ENCODE data around the gene GTPBP1. TPM values are rescaled to one million over a fixed set of nuclear protein-coding genes. Genes with fewer than 3 reads are reported as not detected.

Gene GTPBP1
- polyA plus RNA-seq, 1 of the 3 experiments (the other 2 are of a cell fraction) = 15.2 TPM

GRCh38 chr22:38729946-38730345 is 24.2 kb downstream of the GTPBP1 start:
- H3K4me3 ChIP-seq (ENCODE audit: low read depth in 2 of 2, low read length in 1 of 2) = no peak overlapping the region
- H3K4me2 ChIP-seq = no peak overlapping the region
- H3K36me3 ChIP-seq (replicated peaks in 1 of 2; ENCODE audit: control insufficient read depth in 1 of 2, insufficient read depth in 2 of 2, low read length in 1 of 2) = peaks cover 0 to 27% of the 10 kb centered on the region in 2 experiments
- no peak for DNase-seq
- TF ChIP-seq IRF3 (IDR thresholded peaks at IDR 0.05; ENCODE audit: low read depth, low read length) = no peak
- no peak for TF ChIP-seq RCOR1 (IDR thresholded peaks at IDR 0.05; ENCODE audit: low read length)
- no peak for TF ChIP-seq GATA2 (CRISPR knock-in tag; IDR thresholded peaks at IDR 0.05)
- no peak for TF ChIP-seq NFIC (IDR thresholded peaks at IDR 0.05; ENCODE audit: borderline replicate concordance)
- TF ChIP-seq CTCF (IDR thresholded peaks at IDR 0.05) = no peak
- no peak for TF ChIP-seq EZH2phosphoT487 (IDR thresholded peaks at IDR 0.05; ENCODE audit: borderline replicate concordance, low read depth)
- TF ChIP-seq JUND (IDR thresholded peaks at IDR 0.05) = no peak
- TF ChIP-seq RFX5 (IDR thresholded peaks at IDR 0.05; ENCODE audit: low read length) = no peak
- TF ChIP-seq YY1 (IDR thresholded peaks at IDR 0.05; ENCODE audit: low read depth) = no peak
- TF ChIP-seq FOSL2 (IDR thresholded peaks at IDR 0.05; ENCODE audit: borderline replicate concordance, low read depth) = no peak
- no peak for TF ChIP-seq RAD21 (IDR thresholded peaks at IDR 0.05; ENCODE audit: low read length)
- TF ChIP-seq TEAD4 (IDR thresholded peaks at IDR 0.05; ENCODE audit: borderline replicate concordance, insufficient read depth) = no peak
- no peak for TF ChIP-seq RXRA (IDR thresholded peaks at IDR 0.05; ENCODE audit: borderline replicate concordance, low read depth)
- TF ChIP-seq, protein P1, sequence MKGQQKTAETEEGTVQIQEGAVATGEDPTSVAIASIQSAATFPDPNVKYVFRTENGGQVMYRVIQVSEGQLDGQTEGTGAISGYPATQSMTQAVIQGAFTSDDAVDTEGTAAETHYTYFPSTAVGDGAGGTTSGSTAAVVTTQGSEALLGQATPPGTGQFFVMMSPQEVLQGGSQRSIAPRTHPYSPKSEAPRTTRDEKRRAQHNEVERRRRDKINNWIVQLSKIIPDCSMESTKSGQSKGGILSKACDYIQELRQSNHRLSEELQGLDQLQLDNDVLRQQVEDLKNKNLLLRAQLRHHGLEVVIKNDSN (IDR thresholded peaks at IDR 0.05; ENCODE audit: borderline replicate concordance, low read depth) = no peak
- H3K4me1 ChIP-seq (ENCODE audit: control insufficient read depth in 1 of 2, insufficient read depth in 2 of 2, low read depth in 1 of 2, low read length in 1 of 2) = no peaks in the 10 kb centered on the region; a peak in 1 of 4 replicates
- WGBS (ENCODE audit: low lambda C conversion rate) = 100% methylated on average over 2 of the region's 6 CpGs
- H3F3A ChIP-seq (replicated peaks; ENCODE audit: insufficient read depth) = no peaks in the 10 kb centered on the region
- no peaks in the 10 kb centered on the region for H4K20me1 ChIP-seq (ENCODE audit: insufficient read depth)
- POLR2A ChIA-PET = no interaction called here
- H3K9ac ChIP-seq = no peak overlapping the region
- CTCF ChIA-PET = no interaction called here
- no peaks in the 10 kb centered on the region for H3K27me3 ChIP-seq (ENCODE audit: insufficient read depth)
- no peaks in the 10 kb centered on the region for H3K9me3 ChIP-seq
- H2AFZ ChIP-seq (ENCODE audit: low read depth) = no peak overlapping the region
- H3K27ac ChIP-seq (ENCODE audit: low read depth in 2 of 2, low read length in 1 of 2) = no peak overlapping the region
- H3K79me2 ChIP-seq (ENCODE audit: insufficient read depth) = no peaks in the 10 kb centered on the region
- H3K9me2 ChIP-seq = no peaks in the 10 kb centered on the region

DNA sequence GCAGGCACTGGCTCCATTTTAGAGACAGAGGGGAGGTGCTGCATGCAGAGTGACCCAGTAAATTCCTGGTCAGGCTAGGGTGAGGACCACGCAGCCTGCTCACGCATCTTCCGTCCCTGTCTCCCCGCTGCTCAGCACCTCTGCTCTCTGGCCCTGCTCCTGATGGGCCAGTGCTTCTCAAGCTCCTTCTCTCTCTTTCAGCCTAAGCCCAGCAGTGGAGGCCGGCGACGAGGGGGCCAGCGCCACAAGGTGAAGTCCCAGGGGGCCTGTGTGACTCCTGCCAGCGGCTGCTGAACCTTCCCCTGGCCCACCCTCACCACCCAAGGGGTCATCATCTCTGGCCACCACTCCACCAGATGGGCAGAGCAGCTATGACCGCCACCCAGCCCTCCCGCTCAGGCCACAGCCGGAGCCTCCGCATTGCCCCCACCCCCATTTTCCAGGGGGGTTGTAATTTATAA is 24.7 kb downstream of the GTPBP1 start:
- no peak overlapping the region for H3K27ac ChIP-seq (ENCODE audit: low read depth in 2 of 2, low read length in 1 of 2)
- no peaks in the 10 kb centered on the region; a peak in 1 of 4 replicates for H3K4me1 ChIP-seq (ENCODE audit: control insufficient read depth in 1 of 2, insufficient read depth in 2 of 2, low read depth in 1 of 2, low read length in 1 of 2)
- H2AFZ ChIP-seq (ENCODE audit: low read depth) = no peak overlapping the region
- CTCF ChIA-PET = no interaction called here
- WGBS (ENCODE audit: low lambda C conversion rate) = 100% methylated on average over 8 of the region's 13 CpGs
- H3K9me2 ChIP-seq = no peaks in the 10 kb centered on the region
- no peaks in the 10 kb centered on the region for H3K9me3 ChIP-seq
- no peak overlapping the region for H3K9ac ChIP-seq
- H3K79me2 ChIP-seq (ENCODE audit: insufficient read depth) = no peaks in the 10 kb centered on the region
- TF ChIP-seq FOSL2 (IDR thresholded peaks at IDR 0.05; ENCODE audit: borderline replicate concordance, low read depth) (no peak), JUND (IDR thresholded peaks at IDR 0.05) (no peak), CHD2 (IDR thresholded peaks at IDR 0.05; ENCODE audit: low read length, partially characterized antibody) (no peak), EZH2phosphoT487 (IDR thresholded peaks at IDR 0.05; ENCODE audit: borderline replicate concordance, low read depth) (no peak)
- TF ChIP-seq, protein P1 (IDR thresholded peaks at IDR 0.05; ENCODE audit: borderline replicate concordance, low read depth) = no peak
- no peaks in the 10 kb centered on the region for H3K27me3 ChIP-seq (ENCODE audit: insufficient read depth)
- POLR2A ChIA-PET = no interaction called here
- no peak for DNase-seq
- no peaks in the 10 kb centered on the region for H4K20me1 ChIP-seq (ENCODE audit: insufficient read depth)
- peaks cover 0 to 27% of the 10 kb centered on the region in 2 experiments for H3K36me3 ChIP-seq (replicated peaks in 1 of 2; ENCODE audit: control insufficient read depth in 1 of 2, insufficient read depth in 2 of 2, low read length in 1 of 2)
- no peak overlapping the region for H3K4me2 ChIP-seq
- no peak overlapping the region for H3K4me3 ChIP-seq (ENCODE audit: low read depth in 2 of 2, low read length in 1 of 2)
- H3F3A ChIP-seq (replicated peaks; ENCODE audit: insufficient read depth) = no peaks in the 10 kb centered on the region
